Measurements from ENCODE around the gene USP54. TPM values are rescaled to one million over a fixed set of nuclear protein-coding genes. Genes with fewer than 3 reads are reported as not detected.

The USP54 gene
- total and polyA plus RNA-seq, 9 of the 15 experiments (the other 6 are each of a cell fraction or from before 2014, with no cell fraction given), result 3.8 to 40.1 (median 16.9) TPM

DNA sequence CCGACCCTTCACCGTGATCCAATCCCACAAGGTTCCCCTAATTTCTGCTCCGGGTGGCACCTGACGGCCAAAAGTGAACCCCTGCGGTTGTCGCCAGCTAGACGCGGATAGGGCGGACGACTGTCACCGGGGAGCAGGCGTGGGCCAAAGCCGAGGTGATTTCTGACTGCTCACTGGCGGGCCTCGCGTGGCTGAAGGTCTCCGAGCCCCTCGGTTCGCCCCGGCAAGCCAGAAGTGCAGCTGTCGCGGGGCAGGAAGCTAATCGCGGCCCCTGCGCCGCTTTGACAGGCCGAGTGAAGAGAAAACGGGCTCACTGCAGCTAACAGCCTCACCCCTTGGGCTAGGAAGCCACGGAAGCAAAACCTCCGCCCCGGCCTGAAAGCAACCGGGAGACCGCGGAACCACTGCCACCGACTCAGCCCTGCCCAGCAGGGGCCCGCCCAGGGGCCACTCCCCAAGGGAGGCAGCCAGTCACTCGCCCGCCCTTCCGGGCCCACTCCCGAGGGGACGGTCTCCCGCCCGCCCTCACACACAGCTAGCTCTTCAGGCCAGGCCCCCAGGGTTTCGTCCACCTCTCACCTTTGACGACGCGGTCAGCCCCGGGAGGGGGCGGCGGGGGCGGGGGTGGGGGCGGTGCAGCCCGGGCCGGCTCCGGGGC, 95.8 kb downstream of the USP54 start (continued):
- TF ChIP-seq, protein P1, sequence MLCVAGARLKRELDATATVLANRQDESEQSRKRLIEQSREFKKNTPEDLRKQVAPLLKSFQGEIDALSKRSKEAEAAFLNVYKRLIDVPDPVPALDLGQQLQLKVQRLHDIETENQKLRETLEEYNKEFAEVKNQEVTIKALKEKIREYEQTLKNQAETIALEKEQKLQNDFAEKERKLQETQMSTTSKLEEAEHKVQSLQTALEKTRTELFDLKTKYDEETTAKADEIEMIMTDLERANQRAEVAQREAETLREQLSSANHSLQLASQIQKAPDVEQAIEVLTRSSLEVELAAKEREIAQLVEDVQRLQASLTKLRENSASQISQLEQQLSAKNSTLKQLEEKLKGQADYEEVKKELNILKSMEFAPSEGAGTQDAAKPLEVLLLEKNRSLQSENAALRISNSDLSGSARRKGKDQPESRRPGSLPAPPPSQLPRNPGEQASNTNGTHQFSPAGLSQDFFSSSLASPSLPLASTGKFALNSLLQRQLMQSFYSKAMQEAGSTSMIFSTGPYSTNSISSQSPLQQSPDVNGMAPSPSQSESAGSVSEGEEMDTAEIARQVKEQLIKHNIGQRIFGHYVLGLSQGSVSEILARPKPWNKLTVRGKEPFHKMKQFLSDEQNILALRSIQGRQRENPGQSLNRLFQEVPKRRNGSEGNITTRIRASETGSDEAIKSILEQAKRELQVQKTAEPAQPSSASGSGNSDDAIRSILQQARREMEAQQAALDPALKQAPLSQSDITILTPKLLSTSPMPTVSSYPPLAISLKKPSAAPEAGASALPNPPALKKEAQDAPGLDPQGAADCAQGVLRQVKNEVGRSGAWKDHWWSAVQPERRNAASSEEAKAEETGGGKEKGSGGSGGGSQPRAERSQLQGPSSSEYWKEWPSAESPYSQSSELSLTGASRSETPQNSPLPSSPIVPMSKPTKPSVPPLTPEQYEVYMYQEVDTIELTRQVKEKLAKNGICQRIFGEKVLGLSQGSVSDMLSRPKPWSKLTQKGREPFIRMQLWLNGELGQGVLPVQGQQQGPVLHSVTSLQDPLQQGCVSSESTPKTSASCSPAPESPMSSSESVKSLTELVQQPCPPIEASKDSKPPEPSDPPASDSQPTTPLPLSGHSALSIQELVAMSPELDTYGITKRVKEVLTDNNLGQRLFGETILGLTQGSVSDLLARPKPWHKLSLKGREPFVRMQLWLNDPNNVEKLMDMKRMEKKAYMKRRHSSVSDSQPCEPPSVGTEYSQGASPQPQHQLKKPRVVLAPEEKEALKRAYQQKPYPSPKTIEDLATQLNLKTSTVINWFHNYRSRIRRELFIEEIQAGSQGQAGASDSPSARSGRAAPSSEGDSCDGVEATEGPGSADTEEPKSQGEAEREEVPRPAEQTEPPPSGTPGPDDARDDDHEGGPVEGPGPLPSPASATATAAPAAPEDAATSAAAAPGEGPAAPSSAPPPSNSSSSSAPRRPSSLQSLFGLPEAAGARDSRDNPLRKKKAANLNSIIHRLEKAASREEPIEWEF (CRISPR knock-in tag; IDR thresholded peaks at IDR 0.05), result no peak
- no peak for TF ChIP-seq DDX20 (tag; IDR thresholded peaks at IDR 0.05; ENCODE audit: low read depth)
- TF ChIP-seq EWSR1 (IDR thresholded peaks at IDR 0.05; ENCODE audit: borderline replicate concordance, low read depth, partially characterized antibody), result no peak
- TF ChIP-seq CREBBP (IDR thresholded peaks at IDR 0.05; ENCODE audit: low read depth, low read length), result no peak
- TF ChIP-seq RFX7 (CRISPR knock-in tag; IDR thresholded peaks at IDR 0.05), result no peak
- TF ChIP-seq ILK (tag; IDR thresholded peaks at IDR 0.05; ENCODE audit: borderline replicate concordance, low read depth), result no peak
- TF ChIP-seq, protein P2, sequence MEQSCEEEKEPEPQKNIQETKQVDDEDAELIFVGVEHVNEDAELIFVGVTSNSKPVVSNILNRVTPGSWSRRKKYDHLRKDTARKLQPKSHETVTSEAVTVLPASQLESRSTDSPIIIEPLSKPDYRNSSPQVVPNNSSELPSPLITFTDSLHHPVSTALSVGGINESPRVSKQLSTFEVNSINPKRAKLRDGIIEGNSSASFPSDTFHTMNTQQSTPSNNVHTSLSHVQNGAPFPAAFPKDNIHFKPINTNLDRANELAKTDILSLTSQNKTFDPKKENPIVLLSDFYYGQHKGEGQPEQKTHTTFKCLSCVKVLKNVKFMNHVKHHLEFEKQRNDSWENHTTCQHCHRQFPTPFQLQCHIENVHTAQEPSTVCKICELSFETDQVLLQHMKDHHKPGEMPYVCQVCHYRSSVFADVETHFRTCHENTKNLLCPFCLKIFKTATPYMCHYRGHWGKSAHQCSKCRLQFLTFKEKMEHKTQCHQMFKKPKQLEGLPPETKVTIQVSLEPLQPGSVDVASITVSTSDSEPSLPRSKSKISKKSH (CRISPR knock-in tag; IDR thresholded peaks at IDR 0.05), result no peak
- TF ChIP-seq, protein P3, sequence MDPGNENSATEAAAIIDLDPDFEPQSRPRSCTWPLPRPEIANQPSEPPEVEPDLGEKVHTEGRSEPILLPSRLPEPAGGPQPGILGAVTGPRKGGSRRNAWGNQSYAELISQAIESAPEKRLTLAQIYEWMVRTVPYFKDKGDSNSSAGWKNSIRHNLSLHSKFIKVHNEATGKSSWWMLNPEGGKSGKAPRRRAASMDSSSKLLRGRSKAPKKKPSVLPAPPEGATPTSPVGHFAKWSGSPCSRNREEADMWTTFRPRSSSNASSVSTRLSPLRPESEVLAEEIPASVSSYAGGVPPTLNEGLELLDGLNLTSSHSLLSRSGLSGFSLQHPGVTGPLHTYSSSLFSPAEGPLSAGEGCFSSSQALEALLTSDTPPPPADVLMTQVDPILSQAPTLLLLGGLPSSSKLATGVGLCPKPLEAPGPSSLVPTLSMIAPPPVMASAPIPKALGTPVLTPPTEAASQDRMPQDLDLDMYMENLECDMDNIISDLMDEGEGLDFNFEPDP (CRISPR knock-in tag; IDR thresholded peaks at IDR 0.05), result peak; percentile 36; the same call in 1 of the 2 replicates
- TF ChIP-seq TRIM28 (IDR thresholded peaks at IDR 0.05), result no peak; the same call in 1 of the 2 replicates
- TF ChIP-seq SAFB (IDR thresholded peaks at IDR 0.05; ENCODE audit: borderline replicate concordance, low read depth, low read length), result peak; percentile 56; the same call in 1 of the 2 replicates
- no peak for TF ChIP-seq PHTF2 (CRISPR knock-in tag; IDR thresholded peaks at IDR 0.05)
- TF ChIP-seq PHF20 (IDR thresholded peaks at IDR 0.05; ENCODE audit: partially characterized antibody), result peak; percentile 15
- no peak for TF ChIP-seq XRCC3 (IDR thresholded peaks at IDR 0.05)
- no peak for TF ChIP-seq PURB (CRISPR knock-in tag; IDR thresholded peaks at IDR 0.05; ENCODE audit: low read depth)
- no peak for TF ChIP-seq HDAC3 (IDR thresholded peaks at IDR 0.05; ENCODE audit: borderline replicate concordance, partially characterized antibody)
- no peak for TF ChIP-seq NFE2L1 (tag; IDR thresholded peaks at IDR 0.05; ENCODE audit: borderline replicate concordance, low read depth)
- TF ChIP-seq ARHGAP35 (IDR thresholded peaks at IDR 0.05; ENCODE audit: partially characterized antibody), result no peak
- no peak for TF ChIP-seq TSC22D4 (tag; IDR thresholded peaks at IDR 0.05)
- TF ChIP-seq ZNF384 (IDR thresholded peaks at IDR 0.05; ENCODE audit: low read depth, low read length), result 0 out of 2 replicates have a peak, but pooled peaks have one; percentile 6
- TF ChIP-seq SAFB2 (IDR thresholded peaks at IDR 0.05; ENCODE audit: borderline replicate concordance, low read depth, low read length, severe bottlenecking), result no peak
- TF ChIP-seq NFIX (CRISPR knock-in tag; IDR thresholded peaks at IDR 0.05; ENCODE audit: low read depth), result no peak

All from K562 (cell line).